T-helper 9 cell (primary cell): ENCODE results near the gene HPCAL1.

ENCODE experiments used
- DNase-seq: peaks from one replicate; pipeline ENCODE4 v3.0.0-alpha.2; 2020

The HPCAL1 gene

DNA sequence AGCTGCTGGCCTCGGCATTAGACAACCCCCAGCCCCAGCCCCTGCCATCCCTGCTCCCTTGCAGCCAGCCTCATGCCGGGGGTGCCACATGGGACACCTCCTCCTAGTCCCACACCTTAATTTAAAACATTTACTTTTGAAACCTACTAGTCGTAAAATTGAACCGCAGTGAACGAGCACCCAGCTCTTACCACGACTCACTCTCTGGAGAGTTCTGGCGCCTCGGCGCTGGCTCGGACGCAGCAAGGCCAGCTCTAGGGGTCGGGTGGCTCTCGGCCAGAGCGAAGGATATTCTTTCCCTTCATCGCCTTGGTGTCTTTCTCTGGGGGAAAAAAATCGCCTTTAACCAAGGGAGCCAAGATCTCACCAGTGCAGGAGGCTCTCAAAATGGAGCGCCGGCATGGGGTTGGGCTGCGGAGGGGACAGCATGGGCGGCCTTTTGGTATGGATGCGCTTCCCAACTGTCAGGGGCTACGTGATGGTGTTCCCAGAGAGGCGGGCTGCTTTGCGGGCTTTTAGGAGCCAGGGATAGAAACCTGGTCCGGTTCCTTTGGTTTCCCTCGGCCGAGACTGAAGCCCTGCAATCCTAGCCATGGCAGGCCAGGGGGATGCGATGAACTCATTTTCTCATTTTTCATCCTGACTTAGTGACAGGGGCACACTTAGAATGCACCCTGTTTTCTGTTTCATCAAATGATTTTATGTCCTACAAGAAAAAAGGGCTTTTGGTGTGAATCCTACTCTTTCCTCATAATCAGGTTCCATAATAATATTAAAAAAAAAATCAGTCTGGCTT, 2.0 kb downstream of the HPCAL1 start:
- no peak for DNase-seq

DNA sequence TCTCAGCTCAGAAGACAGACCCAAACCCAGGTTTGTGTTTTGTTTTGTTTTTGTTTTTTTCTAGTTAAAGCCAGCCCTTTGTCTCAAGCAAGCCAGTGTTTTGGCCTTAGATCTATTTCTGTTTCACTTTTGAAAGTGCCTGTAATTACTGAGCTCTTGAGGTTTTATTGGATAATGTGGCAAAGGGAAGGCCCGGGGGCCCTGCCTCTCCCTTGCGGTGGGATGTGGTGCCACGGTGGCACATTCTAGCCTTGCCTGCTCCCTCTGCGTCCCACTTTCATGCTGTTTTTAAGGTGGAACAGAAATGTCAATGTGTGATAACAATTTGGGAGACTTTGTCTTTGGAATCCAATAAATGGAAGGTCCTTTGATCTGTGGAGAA, 2.5 kb downstream of the HPCAL1 start:
- peak; percentile 35 for DNase-seq

DNA sequence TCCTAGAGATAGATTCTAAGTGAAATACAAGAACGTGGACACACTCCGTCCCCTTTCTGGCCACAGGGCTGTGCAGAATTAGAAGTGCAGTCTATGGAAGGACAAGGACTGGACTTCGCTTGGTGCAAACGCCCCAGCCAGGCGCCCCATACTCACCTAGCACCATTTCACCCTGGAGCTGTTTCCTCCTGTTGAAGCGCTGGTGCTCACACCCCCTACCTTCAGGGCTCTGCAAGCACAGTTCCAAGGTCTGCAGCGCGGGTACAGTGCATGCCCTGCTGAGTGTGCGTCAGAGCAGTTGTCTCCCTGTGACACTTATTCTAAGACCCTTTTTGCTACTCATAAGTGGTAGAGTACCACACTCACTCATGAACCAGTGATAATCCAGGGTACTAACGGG, 3.0 kb downstream of the HPCAL1 start:
- DNase-seq, result no peak

DNA sequence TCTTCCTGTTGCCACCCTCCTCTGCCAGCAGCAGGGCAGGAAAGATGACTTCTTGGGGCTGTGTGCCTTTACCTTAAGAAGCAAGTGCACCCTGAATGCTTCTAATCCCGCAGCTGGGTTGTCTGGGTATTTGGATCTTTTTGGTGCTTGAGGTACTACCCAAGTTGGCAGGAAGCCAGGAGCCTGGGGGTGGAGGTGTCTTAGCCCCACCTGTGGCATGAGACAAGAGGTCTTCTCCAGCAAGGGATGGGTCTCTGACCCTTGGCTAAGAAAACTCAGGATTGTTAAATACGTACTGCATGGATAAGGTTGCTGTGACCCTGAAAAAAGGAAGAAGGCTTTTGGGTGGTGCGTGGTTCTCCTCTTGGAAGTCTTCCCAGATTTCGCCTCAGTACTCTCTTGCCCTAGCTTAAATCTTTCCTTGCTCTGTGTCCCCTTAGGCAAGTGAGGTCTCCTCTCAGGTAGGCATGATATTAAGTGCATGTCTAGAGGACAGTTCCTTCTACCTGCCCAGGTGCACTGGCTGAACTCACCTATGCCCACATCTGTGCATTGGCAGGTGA, 4.3 kb downstream of the HPCAL1 start:
- no peak for DNase-seq

DNA sequence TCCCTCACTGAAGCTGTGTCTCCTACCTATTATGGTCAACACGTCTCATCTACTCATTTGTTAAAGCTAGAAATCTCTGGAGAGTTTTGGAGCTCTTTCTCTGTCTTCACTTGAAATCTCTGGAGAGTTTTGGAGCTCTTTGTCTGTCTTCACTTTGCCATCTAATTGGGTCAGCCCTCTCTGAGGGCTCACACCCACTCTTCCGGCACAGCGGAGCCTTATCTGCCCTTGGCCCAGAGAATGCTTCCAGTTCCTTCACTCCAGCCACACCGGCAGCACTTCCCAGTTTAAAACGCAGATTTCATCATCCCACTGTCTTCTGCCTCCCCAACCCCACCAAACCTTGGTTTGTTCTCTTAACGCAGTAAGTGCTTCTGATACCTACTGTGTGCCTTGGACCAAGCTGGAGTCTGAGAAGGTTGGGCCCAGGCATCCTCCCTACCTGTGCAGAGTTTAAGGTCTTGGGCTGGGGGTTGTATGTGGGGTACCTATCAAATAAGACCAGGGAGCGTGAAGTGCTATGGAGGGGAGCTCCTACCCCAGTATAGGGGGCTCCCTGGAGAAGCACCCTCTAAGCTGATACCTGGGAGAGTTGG, 5.0 kb downstream of the HPCAL1 start:
- no peak for DNase-seq

DNA sequence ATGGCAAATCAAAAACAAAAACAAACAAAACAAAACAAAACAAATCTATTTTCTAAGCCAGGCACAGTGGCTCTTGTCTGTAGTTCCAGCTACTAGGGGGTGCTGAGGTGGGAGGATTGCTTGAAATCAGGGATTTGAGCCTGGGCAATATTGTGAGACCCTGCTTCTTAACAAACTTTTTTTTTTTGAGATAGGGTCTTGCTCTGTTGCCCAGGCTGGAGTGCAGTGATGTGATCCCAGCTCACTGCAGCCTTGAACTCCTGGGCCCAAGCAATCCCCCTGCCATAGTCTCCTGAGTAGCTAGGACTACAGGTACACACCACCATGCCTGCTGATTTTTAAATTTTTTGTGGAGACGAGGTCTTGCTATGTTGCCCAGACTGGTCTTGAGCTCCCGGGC, 6.2 kb downstream of the HPCAL1 start:
- DNase-seq, result no peak

DNA sequence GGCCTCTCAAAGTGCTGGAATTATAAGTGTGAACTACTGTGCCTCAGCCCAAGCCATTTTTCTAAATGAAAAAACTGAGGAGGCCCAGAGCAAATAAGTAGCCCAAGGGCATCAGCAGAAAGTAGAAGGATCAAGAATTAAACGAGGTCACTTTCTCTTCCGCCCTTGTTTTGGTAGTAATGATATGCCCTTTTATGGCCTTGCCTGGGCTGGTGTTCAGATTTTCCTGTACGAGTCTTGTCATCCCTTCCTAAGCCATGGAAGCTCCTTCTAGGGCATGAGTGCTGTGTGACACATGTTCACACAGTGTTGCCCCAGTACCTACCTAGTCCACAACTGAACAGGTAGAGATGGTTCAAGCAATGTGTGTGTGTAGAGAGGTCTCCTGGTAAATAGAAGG, 6.6 kb downstream of the HPCAL1 start:
- DNase-seq, result no peak

GRCh38 chr2:10310309-10310888, 7.7 kb downstream of the HPCAL1 start:
- no peak for DNase-seq

DNA sequence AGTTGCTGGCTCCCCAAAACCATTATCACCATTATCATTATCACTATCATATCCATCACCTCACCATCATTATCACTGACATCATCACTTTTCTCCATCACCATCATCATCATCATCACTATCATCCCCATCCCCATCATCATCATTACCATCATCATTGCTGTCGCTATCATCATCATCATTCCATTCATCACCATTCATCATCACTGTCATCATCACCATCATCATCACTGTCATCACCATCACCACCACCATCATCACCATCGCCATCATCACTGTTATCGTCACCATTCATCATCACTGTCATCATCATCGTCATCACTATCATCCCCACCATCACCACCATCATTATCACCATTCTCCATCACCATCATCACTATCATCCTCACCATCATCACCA, 9.0 kb downstream of the HPCAL1 start:
- DNase-seq, result no peak

GRCh38 chr2:10312437-10312957, 9.8 kb downstream of the HPCAL1 start:
- no peak for DNase-seq

DNA sequence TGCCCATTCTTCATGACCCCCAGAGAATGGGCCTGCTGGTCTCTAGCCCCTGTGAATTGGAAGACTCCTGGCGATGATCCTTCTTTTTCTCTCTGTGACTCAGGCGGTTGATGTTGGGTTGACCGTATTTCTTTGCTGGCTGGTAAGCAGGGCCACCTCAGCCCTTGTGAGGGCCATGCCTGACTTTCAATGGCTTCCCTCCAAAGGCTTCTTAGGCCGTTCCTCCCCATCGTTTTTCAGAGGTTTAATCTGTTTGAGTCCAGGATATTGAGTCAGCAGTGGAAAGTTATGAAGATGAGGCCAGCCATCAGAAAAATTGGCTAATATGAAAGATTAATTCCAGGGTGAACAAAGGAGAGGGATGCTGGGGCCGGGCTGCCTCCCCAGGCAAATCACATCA, 13.6 kb downstream of the HPCAL1 start:
- no peak for DNase-seq

DNA sequence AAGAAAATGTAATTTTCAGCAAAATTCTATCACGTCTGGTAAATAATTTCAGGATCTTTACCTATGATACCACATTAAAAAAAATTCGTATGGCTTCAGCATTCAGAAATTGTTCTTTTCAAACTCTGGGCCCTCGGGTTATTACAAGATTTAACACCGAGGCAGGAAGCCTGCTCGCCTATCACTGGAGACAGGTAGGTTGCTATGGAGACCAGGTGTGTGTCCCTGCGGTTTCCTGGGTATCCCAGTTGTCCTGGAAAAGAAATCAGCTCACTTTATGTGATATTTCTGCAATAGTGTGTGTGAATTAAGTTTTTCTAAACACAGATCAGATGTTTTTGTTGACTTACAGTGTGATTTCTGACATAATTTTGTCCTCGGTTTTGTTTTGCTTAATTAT, 14.2 kb downstream of the HPCAL1 start:
- DNase-seq, result no peak

DNA sequence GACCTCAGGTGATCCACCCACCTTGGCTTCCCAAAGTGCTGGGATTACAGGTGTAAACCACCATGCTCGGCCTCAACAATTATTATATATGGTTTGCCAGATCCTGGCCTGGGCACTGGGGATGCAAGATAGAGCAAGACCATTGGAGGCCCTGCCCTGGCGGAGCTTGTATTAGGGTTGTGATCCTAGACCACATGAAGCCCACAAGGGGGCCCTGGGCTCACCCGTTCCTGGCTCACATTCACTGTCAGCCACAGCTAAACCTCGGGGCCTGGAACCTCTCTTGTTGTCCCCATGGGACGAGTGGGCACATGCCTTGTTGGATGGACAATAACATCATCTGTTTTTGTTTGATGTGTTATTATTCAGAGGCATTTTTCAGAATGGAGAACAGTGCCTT, 14.9 kb downstream of the HPCAL1 start:
- no peak for DNase-seq

DNA sequence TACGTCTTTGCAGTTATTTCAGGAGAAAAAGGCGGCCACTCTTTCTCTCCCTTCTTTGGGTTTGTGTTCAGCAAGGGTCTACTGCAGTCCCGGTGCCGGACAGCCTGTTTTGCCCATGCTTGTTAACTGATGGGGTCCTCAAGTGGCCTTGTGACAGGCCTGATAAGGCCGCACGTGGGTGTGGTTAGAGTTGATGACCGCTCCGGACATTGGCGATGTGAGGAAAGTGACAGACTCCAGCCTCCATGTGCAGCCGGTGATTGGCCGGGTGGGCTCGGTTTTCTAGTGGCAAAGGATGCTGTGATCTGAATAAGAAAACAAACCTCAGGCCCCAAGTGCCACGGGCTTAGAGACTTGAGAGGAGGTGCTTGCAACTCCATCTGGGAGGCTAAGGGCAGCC, 15.6 kb downstream of the HPCAL1 start:
- DNase-seq, result no peak

DNA sequence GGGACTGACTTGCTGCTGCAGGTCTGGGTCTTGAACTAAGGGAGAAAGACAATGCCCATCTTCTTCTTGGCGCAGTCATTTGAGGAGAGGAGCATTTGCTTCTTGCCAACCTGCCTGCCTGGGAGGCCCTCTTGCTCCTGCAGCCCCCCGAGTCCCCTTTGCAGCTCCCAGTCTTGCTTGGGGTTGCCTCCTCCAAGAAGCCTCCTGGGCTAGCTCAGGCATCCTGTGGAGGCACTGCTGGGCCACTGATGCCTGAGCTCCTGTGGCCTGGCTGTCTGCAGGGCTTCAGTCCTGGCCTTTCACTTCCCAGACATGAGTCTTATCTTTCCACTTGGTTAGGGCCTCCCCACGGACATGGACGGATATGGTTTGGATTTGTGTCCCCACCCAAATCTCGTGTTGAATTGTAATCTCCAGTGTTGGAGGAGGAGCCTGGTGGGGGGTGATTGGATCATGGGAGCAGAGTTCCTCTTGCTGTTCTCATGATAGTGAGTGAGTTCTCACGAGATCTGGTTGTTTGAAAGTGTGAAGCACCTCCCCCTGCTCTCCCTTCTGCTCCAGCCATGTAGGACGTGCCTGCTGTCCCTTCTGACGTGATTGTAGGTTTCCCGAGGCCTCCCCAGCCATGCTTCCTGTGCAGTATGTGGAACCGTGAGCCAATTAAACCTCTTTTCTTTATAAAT, 17.3 kb downstream of the HPCAL1 start:
- DNase-seq, result no peak

- DNase-seq, result no peak
Observed at GRCh38 chr2:10320575-10320931, 17.8 kb downstream of the HPCAL1 start.

GRCh38 chr2:10320933-10321332, 18.2 kb downstream of the HPCAL1 start:
- DNase-seq, result no peak

- no peak for DNase-seq
Observed at GRCh38 chr2:10321622-10322021, 18.9 kb downstream of the HPCAL1 start.

- DNase-seq, result no peak
Observed at GRCh38 chr2:10322481-10322880, 19.8 kb downstream of the HPCAL1 start.

DNA sequence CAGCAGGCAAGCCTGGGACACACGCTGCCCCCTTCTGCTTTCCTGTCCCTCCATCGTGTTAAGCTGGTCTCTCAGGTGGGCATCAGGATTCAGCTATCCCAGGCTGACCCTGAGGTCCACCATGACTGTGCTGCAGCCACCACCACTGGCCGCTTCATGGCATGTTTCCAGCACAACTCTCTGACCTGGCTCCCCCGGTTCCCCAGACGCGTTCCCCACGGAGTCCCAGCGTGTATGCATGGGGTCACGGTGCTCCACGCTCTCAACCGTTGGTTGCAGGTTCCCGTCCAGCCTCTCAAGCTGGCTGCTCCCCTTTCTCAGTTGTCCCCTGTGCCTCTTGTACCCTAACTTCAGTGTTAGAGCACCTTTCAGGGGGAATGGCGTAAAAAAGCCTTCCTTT, 20.3 kb downstream of the HPCAL1 start:
- DNase-seq, result no peak

DNA sequence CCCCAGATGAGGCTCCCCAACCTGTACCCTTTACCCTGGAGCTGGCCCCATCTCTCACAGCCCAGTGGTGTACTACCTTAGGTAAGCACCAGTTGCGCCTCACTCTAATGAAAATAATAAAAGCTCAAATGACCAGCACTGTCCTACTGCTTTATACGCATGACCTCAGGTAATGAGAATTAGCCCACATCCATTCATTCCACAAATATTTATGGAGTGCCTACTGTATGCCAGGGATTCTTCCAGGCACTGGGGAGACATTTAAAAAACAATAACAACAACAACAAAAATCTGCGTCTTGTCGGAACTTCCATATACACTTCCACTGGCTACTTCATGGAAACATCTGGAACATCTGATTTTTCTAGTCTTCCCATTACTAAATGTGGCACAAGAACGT, 20.8 kb downstream of the HPCAL1 start:
- DNase-seq, result no peak

- DNase-seq, result no peak
Observed at GRCh38 chr2:10324095-10324832, 21.6 kb downstream of the HPCAL1 start.
